HG03103 (cell line): ENCODE measurements around the gene TRIM27.
A peak's percentile ranks its signal among the peaks of the same experiment; 100 is the strongest.
"Not testable (repeated sequence)": the region's sequence is repeated elsewhere in the genome, so short reads cannot be mapped to it uniquely, and the experiment has no call there.

Source experiments
- ATAC-seq: cut with Tn5 transposase; IDR thresholded peaks from one replicate; pipeline ENCODE4 v1.9.1; 2021; ENCODE audit warnings: low read depth; ENCODE audit not compliant: unreplicated experiment

TRIM27 gene

GRCh38 chr6:28900577-28901256, 23.1 kb downstream of the TRIM27 start:
- no peak for ATAC-seq

- no peak for ATAC-seq
Observed at GRCh38 chr6:28898710-28898965, 25.1 kb downstream of the TRIM27 start.

GRCh38 chr6:28897369-28897745, 26.4 kb downstream of the TRIM27 start:
- no peak for ATAC-seq

DNA sequence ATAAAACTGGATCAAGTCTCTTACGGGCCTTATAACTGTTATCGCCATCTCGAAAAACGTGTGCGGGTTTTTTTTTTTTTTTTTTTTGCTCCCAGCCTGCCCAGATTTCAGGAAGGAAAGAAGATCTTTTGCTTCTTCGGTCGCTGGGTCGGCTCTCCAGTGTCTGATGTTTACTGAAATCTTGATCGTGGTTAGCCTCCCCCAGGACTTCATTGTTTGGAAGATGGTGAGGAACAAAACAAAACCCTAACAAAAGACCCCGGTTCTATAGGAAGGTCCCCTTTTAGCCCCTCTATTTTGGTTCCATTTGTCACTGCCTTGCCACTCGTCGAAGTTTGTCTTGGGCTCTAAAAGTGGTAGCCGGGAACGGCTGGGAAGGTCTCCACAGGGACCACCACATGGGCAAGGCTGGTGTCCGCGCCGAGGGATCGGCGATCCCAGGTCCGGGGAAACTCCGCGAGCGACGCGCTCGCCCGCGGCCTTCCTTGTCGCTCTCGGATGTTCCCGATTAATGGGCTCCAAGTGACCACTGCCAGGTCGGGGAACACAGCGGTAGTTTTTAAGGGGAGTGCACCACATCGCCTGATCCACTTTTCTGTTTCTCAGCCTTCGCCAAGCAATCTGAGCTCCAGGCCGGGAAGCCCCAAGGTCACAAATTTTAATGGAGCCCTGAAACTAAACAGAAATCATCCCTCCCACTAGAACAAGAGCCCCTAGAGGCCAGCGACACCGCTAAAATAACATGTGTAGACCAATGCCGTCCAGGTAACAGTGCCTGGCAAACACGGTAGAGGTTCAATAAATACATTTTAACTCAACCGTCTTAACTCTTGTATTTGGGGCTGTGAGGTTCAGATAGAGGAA, 27.0 kb downstream of the TRIM27 start:
- no peak for ATAC-seq

DNA sequence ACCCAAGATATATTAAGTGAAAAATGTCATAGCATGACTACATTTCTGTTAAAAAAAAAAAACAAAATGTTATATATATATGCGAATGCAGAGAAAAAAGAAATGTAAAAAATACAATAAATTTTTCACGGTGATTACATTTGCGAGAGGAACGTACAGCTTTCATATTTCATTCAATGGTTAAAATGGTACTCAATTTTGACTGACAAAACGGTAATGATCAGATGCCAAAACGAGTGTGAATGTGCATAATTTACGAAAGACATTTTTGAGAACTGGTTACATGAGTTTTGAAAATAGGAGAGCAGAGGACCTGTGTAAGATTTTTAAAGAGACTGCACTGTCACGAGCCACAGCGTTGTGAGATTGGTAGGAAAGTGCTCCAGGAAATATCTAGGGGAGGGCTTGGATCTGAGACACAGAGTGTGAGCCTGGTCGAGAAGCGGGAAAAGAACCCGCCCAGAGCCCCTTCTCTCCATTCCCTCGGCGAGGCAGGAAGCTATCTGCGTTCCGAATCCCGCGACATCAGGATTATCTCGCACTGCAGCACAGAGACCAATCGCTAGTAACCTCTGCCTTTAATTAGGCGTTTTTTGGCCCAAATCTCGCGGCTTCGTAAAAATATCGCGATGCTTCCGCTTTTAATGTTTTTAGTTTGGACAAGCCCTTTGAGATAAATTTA, 28.5 kb downstream of the TRIM27 start:
- peak; percentile 56 for ATAC-seq

DNA sequence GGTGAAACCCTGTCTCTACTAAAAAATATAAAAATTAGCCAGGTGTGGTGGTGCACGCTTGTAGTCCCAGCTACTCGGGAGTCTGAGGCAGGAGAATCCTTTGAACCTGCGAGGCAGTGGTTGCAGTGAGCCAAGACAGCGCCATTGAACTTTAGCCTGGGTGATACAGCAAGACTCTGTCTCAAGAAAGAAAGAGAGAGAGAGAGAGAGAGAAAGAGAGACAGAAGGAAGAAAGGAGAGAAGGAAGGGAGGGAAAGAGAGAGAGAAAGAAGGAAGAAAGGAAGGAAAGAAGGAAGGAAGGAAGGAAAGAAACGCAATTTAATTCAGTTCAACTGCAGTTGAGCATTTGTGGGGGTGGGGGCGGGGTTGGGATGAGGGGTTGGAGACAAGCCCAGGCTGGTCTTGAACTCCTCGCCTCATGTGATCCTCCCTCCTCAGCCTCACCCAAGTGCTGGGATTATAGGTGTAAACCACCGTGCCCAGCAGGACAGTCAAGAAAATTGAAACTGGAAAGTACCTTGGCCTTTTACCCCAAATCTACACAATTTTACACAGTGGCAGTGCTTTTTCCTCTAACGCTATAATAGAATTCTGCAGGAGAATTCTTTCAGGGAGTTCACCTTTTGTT, 30.5 kb downstream of the TRIM27 start:
- ATAC-seq = no peak

- no peak for ATAC-seq
Observed at GRCh38 chr6:28892525-28892924, 31.3 kb downstream of the TRIM27 start.

- no peak for ATAC-seq
Observed at GRCh38 chr6:28887796-28888496, 35.8 kb downstream of the TRIM27 start.

- no peak for ATAC-seq
Observed at GRCh38 chr6:28886079-28886439, 37.7 kb downstream of the TRIM27 start.

DNA sequence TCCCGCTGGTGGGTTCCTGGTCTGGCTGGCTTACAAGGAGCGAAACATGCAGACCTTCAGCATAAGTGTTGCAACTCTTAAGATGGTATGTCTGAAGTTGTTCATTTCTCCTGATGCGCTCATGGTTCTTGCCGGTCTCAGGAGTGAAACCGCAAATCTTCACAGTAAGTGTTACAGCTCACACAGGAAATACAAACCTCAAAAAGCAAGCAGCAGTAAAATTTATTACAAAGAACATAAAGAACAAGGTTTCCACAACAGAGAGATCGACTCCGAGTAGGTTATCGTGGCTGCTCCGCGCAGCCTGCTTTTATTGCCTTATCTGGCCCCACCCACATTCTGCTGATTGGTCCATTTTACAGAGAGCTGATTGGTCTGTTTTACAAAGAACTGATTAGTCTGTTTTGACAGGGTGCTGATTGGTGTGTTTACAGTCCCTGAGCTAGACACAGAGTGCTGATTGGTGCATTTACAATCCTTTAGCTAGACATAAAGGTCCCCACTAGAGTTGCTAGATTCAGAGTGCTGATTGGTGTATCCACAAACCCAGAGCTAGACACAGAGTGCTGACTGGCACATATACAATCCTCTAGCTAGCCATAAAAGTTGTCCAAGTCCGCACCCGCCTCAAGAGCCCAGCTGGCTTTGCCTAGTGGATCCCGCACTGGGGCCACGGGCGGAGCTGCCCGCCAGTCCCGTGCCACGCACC, 39.2 kb downstream of the TRIM27 start:
- ATAC-seq = no peak

DNA sequence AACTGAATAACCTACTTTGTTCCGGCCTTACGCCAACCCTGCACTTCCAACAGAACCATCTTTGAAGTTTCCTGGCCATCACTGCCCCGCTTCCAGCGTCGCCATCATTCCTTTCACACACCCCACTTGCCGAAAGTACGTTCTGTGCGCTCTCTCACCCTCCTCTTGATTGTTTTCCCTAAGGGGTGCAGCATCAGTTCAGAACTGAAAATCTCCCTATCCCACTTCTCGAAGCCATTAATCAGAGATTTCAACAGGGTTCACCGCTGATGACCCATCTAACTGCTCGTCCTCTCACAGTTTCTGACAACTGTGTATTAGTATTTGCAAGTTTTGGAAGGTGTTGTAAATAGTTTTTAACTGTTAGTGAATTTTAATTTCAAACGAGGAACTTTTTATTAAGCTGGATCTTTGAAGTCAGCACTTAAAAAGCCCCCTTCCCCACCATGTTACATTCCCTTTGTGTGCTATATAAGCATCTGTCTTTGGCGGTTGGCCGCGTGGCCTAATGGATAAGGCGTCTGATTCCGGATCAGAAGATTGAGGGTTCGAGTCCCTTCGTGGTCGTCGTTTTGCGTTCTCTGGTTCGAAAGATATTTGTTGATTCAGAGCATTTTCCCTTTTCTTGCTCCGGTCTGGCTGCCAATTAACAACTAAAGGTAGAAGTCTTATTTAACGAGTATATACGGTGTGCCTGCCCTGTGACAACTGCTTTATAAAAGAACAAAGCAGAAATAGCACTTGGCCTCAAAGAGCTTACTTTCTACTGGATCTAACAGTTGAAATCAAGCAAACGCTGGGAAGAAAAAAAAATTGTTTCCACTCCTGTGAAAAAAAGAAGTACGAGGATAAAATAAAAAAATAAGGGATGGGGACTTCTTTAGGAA, 42.6 kb downstream of the TRIM27 start:
- no peak for ATAC-seq

DNA sequence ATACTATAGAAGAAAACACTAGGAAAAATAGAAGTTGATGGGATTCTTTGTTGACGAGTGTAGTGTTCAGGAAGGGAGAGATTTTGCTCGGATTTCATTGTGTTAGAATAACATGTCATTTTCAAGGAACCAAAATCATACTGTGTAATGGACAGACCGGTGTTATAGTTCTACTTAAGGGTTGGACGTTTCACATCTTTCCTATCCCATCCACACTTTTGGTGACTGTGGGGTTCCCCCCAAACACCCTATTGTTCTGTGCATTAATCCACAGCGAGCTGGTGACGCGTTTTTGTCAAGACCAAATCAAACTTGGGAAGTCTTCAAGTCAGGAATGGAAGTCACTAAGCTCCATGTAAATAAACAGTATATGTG, 43.3 kb downstream of the TRIM27 start:
- no peak for ATAC-seq

- no peak for ATAC-seq
Observed at GRCh38 chr6:28876710-28877109, 47.1 kb downstream of the TRIM27 start.

GRCh38 chr6:28875191-28875747, 48.5 kb downstream of the TRIM27 start:
- no peak for ATAC-seq

DNA sequence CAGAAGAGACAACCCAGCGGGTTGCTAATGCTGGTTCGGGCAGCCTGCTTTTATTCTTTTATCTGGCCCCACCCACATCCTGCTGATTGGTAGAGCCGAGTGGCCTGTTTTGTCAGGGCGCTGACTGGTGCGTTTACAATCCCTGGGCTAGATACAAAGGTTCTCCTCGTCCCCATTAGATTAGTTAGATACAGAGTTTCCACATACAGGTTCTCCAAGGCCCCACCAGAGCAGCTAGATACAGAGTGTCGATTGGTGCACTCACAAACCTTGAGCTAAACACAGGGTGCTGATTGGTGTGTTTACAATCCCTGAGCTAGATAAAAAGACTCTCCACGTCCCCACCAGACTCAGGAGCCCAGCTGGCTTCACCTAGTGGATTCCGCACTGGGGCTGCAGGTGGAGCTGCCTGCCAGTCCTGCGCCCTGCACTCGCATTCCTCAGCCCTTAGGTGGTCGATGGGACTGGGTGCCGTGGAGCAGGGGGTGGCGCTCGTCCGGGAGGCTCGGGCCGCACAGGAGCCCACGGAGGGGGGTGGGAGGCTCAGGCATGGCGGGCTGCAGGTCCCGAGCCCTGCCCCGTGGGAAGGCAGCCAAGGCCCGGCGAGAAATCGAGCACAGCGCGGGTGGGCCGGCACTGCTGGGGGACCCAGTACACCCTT, 51.5 kb downstream of the TRIM27 start:
- ATAC-seq = not testable (repeated sequence)

DNA sequence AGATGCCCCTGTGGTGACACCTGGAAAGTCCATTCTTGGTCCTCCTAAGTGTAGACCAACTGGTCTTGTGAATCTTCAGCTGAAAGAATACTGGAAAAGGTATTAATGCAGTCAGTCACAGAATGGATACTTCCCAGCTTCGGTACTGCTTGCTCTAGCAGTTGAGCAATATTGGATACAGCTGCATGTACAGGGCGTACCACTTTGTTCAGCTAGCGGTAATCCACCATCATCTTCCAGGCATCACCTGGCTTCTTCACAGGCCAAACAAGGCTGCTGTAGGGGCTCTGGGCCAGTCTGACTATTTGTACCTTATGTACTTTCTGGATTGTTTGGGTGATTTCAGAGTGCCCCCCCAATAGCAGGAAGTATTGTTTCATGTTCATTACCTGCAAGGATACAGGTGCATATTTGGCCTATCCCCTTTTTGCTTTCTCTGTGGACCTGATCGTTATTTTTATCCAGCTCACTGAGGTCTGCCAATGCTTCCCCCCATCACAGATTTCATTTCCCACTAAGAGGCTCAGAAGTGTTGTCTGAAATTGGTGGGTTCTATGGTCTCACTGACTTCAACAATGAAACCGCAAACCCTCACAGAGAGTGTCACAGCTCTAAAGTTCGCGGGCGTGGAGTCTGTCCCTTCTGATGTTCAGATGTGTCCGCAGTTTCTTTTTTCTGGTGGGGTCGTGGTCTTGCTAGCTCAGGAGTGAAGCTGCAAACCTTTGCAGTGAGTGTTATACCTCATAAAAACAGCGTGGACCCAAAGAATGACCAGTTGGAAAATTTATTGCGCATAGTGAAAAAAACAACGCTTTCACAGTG, 52.2 kb downstream of the TRIM27 start:
- ATAC-seq = no peak

DNA sequence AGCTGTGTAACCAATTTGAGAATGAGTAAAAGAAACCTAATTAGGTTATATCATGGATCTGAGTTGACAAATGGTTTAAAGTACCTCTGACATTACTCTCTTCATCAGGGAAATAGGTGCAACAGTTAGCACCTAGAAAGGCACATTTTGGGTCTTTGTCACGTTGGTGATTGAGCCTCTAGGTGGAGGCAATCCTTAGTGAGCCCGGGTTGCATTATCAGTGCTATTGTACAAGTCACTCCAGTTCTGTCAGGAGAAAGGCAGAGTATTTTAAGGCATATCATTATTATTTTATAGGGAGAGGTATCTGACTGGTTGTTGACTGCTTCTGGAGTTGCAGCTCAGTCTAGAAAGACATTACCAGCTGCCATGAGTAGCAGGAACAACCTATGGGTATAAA, 54.9 kb downstream of the TRIM27 start:
- ATAC-seq = no peak

DNA sequence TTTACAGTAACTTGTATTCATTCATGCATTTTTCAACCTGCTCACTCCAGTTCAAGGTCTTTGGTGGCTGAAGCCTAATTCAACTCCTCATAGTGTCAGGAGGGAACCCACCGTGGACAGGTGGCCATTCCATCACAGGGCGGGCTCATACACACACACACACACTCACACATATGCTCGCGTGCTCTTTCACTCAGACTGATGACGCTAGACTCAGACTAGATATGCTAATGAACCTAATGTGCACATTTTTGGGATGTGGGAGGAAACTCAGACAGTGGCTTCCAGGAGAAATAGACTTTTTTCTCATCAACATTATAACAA, 56.7 kb downstream of the TRIM27 start:
- ATAC-seq = no peak
